SK-N-MC (cell line): Measurements from ENCODE around the gene ABI2.
A peak's percentile ranks its signal among the peaks of the same experiment; 100 is the strongest.

Experiments used
- DNase-seq: peaks from one replicate; pipeline ENCODE4 v3.0.0-alpha.2; 2011; ENCODE audit warnings: low read depth, low spot score
- H3K27ac ChIP-seq: fragments of 200-600 bp; sonication (generic); 2 replicates; pipeline ENCODE4 v1.5.1; 2016; ENCODE audit warnings: mixed run types
- H3K36me3 ChIP-seq: fragments of 200-600 bp; sonication (generic); 2 replicates; pipeline ENCODE4 v1.6.1; 2017; ENCODE audit warnings: antibody characterized with exemption, low read length, mixed read lengths; ENCODE audit not compliant: insufficient read depth
- H3K4me3 ChIP-seq: fragments of 200-600 bp; sonication (generic); 2 replicates; pipeline ENCODE4 v1.5.1; 2016
- H3K9ac ChIP-seq: fragments of 200-600 bp; sonication (generic); 2 replicates; pipeline ENCODE4 v1.8.0; 2017; ENCODE audit warnings: mixed run types, mixed read lengths; ENCODE audit not compliant: insufficient read length
- H3K9me3 ChIP-seq: fragments of 200-600 bp; sonication (generic); 2 replicates; pipeline ENCODE4 v1.6.1; 2017; ENCODE audit warnings: low read depth, mild to moderate bottlenecking, antibody characterized with exemption, low read length, moderate library complexity, mixed read lengths
- EZH2 ChIP-seq: fragments of 200-600 bp; sonication (generic); IDR thresholded peaks from one replicate; pipeline ENCODE4 v1.6.1; 2017; ENCODE audit warnings: antibody characterized with exemption
- FOXP2 ChIP-seq: optimal IDR thresholded peaks from 2 replicates; pipeline ENCODE3; 2011; ENCODE audit warnings: mild to moderate bottlenecking, moderate library complexity; ENCODE audit not compliant: insufficient read depth; ENCODE audit errors: extremely low read length, control extremely low read depth
- POLR2AphosphoS5 ChIP-seq: IDR thresholded peaks from 2 replicates; pipeline ENCODE4 v1.6.1; 2012; ENCODE audit warnings: mild to moderate bottlenecking, low read depth, low read length, borderline replicate concordance

The ABI2 gene

DNA sequence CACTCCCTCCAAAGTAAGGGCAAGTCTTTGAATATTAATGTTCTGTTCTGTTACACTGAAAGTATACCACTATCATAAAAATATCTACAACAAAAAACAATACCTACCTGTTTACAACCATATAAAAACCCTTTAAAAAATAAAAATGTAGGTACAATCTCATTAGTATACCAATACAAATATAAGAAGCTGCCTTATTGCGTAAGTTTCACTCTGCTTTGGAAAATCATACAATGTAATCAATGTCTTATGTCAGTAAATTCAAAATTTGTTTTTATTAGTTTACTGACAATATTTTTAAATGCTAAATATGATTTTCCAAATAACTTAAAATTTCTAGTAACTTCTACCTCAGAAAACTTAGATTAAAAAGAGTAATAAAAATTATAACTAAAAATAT, 134.1 kb downstream of the ABI2 start:
- DNase-seq: no peak
- Histone ChIP-seq H3K27ac (peak overlapping the region; percentile 87), H3K4me3 (no peak overlapping the region), H3K9ac (no peak overlapping the region), H3K9me3 (no peaks in the 10 kb centered on the region), H3K36me3 (peaks cover 12% of the 10 kb centered on the region)
- no peak for TF ChIP-seq FOXP2
- TF ChIP-seq POLR2AphosphoS5: no peak
- no peak for TF ChIP-seq EZH2

DNA sequence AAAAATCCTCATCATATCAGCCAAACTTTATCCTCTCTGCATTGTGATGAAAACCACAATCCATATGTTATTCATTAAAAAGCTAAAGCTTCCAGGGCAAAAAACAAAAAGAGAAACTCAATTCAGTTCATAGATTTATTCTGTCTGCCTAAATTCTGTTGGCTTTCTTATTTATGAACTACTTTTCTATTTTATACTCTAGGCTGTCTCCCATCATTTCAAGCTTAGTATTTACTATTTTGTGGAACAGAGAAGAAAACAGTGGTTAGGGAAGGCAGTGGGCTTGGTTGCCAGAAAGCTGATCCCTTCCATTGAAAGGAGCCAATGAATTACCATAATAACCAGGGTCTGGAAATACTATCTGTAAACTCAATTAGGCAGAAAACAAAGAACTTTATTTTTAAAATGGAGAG, 135.1 kb downstream of the ABI2 start:
- Histone ChIP-seq H3K36me3 (peaks cover 8% of the 10 kb centered on the region), H3K9ac (peak overlapping the region; percentile 11), H3K4me3 (peak overlapping the region; percentile 35), H3K9me3 (no peaks in the 10 kb centered on the region), H3K27ac (peak overlapping the region; percentile 87)
- peak; percentile 52 for DNase-seq
- TF ChIP-seq FOXP2 (no peak), POLR2AphosphoS5 (no peak; the same call in 1 of the 2 replicates), EZH2 (no peak)

DNA sequence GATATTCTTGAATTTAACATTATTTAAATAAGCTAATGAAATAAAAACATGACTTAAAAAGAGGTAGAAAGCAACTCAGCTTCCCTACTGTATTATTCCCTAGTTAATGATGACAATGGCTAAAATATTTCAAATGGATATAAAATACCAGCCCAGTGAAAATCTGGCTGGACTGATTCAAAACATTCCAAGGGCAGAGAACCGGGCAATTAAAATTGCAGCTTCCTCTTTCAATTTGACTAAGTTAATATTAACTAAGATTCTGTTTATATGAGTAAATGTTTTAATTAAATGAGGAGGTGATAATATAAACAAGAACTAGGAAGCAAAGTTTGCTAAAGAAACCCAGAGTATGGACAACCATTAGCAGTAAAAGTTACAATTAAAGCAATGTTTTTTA, 141.4 kb downstream of the ABI2 start:
- no peak overlapping the region for H3K9ac ChIP-seq
- no peaks in the 10 kb centered on the region; the same call in 1 of the 2 replicates for H3K36me3 ChIP-seq
- TF ChIP-seq EZH2 (no peak), FOXP2 (no peak), POLR2AphosphoS5 (no peak)
- no peak for DNase-seq
- no peak overlapping the region for H3K27ac ChIP-seq
- H3K9me3 ChIP-seq: no peaks in the 10 kb centered on the region
- H3K4me3 ChIP-seq: no peak overlapping the region

DNA sequence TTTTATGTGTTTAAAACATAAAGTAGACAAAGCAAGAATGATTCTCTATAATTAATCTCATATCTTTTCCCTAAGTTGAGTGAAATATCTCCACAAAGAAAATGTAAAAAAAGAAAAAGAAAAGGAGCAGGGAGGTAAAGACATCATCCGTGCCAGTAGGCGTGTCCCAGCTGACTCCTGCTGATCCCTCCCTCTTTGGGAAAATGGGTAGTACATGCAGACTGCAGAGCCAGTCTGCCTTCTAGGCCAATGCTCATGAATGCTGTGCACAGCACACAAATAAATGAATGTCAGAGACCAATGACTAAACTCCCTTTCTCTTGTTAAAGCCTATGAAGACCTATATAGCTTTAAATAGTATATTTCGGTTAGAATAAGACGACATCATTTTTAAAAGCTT, 142.2 kb downstream of the ABI2 start:
- H3K27ac ChIP-seq: no peak overlapping the region
- no peak for DNase-seq
- H3K4me3 ChIP-seq: no peak overlapping the region
- no peak overlapping the region for H3K9ac ChIP-seq
- H3K9me3 ChIP-seq: no peaks in the 10 kb centered on the region
- TF ChIP-seq FOXP2 (no peak), EZH2 (no peak), POLR2AphosphoS5 (no peak)
- no peaks in the 10 kb centered on the region; the same call in 1 of the 2 replicates for H3K36me3 ChIP-seq

DNA sequence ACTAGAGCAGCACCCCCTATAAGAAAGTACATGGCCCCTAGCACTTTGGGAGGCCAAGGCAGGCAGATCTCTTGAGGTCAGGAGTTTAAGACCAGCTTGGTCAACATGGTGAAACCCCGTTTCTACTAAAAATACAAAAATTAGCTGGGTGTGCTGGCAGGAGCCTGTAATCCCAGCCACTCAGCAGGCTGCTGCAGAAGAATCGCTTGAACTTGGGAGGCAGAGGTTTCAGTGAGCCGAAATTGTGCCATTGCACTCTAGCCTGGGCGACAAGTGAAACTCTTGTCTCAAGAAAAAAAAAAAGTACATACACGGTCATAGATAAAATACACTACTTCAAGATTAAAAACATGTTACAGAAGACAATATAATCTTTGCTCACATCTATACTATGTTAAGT, 143.1 kb downstream of the ABI2 start:
- no peak overlapping the region for H3K4me3 ChIP-seq
- no peak for DNase-seq
- no peak for TF ChIP-seq EZH2
- TF ChIP-seq POLR2AphosphoS5: no peak
- TF ChIP-seq FOXP2: no peak
- H3K9ac ChIP-seq: no peak overlapping the region
- H3K36me3 ChIP-seq: no peaks in the 10 kb centered on the region
- H3K27ac ChIP-seq: no peak overlapping the region
- no peaks in the 10 kb centered on the region for H3K9me3 ChIP-seq

DNA sequence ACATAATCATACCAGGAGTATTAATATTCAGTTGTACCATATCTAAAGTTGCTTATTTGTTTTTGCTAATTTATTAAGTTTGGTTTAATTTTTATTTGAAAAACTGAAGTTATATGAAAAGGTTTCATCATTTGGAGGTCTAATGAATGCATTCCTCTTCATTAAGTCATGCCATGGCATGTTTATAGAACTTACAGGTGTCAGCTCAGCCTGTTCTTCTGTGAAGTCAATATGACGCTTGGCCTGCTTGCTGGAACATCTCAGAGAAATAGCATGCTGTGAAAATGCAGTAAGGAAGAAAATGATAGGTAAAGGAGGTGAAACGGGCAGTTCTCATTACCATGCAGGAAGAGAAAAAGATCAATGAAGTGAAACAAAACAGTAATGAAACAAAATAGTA, 148.7 kb downstream of the ABI2 start:
- H3K27ac ChIP-seq: no peak overlapping the region
- H3K4me3 ChIP-seq: no peak overlapping the region
- no peaks in the 10 kb centered on the region for H3K36me3 ChIP-seq
- H3K9ac ChIP-seq: no peak overlapping the region
- TF ChIP-seq EZH2 (no peak), FOXP2 (no peak), POLR2AphosphoS5 (no peak)
- no peak for DNase-seq
- H3K9me3 ChIP-seq: no peaks in the 10 kb centered on the region

DNA sequence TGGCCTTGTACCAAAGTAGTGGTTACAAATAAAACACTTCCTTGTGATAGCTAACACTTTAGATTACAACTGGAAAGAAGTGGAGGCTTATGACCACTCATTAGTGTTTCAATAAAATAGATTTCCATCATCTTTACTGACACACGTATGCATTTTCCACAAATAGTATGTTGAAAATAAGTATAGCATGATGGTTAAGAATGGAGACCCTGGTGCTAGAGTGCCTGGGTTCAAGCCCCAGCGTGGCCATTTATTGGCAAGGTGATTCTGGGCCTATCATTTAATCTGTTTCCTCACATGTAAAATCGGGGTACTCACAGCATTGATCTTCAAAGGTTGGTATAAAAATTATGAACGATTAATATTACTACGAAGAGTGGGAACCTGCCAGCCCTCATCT, 152.4 kb downstream of the ABI2 start:
- no peak overlapping the region for H3K27ac ChIP-seq
- no peaks in the 10 kb centered on the region for H3K36me3 ChIP-seq
- no peak for TF ChIP-seq POLR2AphosphoS5
- no peak for TF ChIP-seq EZH2
- TF ChIP-seq FOXP2: no peak
- no peak for DNase-seq
- H3K9me3 ChIP-seq: no peaks in the 10 kb centered on the region
- H3K9ac ChIP-seq: no peak overlapping the region
- no peak overlapping the region for H3K4me3 ChIP-seq

DNA sequence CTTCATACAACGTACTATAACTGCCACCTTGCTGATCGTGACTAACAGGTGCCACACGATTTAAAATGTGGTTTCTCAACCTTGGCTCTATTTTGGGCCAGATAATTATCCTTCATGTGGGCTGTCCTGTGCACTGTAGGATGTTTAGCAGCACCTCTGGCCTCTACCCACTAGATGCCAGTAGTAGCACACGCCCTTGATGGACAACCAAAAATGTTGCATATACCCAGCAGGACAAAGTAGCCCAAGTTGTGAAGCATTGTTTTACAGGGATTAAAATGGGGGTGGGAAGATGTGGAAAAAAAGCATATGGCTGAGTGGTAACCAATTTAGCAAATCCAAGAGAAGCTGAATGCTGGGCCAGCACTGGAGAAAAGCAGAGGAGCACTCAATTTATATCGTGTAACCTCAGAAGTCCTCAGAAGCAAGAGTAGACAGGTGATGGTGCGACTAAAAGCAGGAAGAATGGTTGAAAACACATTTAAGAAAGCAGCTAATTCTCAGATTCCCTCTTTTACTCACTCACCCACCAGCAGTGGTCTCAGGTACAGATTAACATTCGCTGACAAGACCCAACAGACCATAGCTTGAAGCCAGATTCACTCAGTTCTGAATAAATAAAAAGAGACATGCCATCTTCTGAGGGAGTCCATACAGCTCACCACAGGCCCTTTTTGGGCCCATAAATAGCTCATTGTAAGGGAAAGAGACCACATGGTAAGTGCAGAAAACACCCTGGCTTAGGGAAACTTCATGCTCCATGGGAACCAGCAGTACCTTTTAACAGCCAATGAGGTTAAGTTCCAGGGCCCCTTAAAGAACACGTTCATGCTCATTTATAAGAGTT, 156.3 kb downstream of the ABI2 start:
- DNase-seq: no peak
- Histone ChIP-seq H3K4me3 (no peak overlapping the region), H3K36me3 (peaks cover under 1% of the 10 kb centered on the region; the same call in 1 of the 2 replicates), H3K27ac (no peak overlapping the region), H3K9me3 (no peaks in the 10 kb centered on the region), H3K9ac (no peak overlapping the region)
- TF ChIP-seq FOXP2 (no peak), POLR2AphosphoS5 (no peak), EZH2 (no peak)
